H1 (cell line): ENCODE data around the gene LRRC40. TPM values are rescaled to one million over a fixed set of nuclear protein-coding genes. Genes with fewer than 3 reads are reported as not detected.

ENCODE experiments used
- CTCF ChIA-PET: fragments of 300-600 bp; sonication (Branson Sonifier 250); formaldehyde crosslinking; loops from one replicate; lab custom pipeline; 2021; ENCODE audit not compliant: partially characterized antibody; lab: Charles Lee
- POLR2A ChIA-PET: fragments of 300-600 bp; sonication (Branson Sonifier 250); formaldehyde crosslinking; loops from one replicate; lab custom pipeline; 2021; ENCODE audit warnings: inconsistent platforms; ENCODE audit not compliant: partially characterized antibody; lab: Charles Lee
- DNase-seq, 2 experiments: peaks; one replicate each; pipeline versions ENCODE4 v3.0.0 to v3.0.0-alpha.2; 2010 to 2022; ENCODE audit warnings: low spot score in 2 of 2, low read depth in 1 of 2, mixed read lengths in 1 of 2
- FAIRE-seq: peaks from 2 replicates; lab custom pipeline; 2011; peaks lifted over from hg19 to GRCh38; lab: Jason Lieb, UNC
- H2AFZ ChIP-seq: 2 replicates; pipeline ENCODE4 v1.8.1; 2012; ENCODE audit warnings: low read length, inconsistent platforms
- H2AK5ac ChIP-seq: 2 replicates; pipeline ENCODE4 v1.6.1; 2013; ENCODE audit warnings: low read depth, low read length
- H2BK120ac ChIP-seq: replicated peaks from 2 replicates; pipeline ENCODE3; 2013; ENCODE audit warnings: low read depth, low read length, inconsistent platforms
- H2BK12ac ChIP-seq: 2 replicates; pipeline ENCODE4 v1.6.1; 2013; ENCODE audit warnings: low read depth, low read length
- H2BK15ac ChIP-seq: 2 replicates; pipeline ENCODE4 v1.6.1; 2013; ENCODE audit warnings: low read length
- H2BK20ac ChIP-seq: 2 replicates; pipeline ENCODE4 v1.6.1; 2013; ENCODE audit warnings: low read length
- H2BK5ac ChIP-seq: 2 replicates; pipeline ENCODE4 v1.6.1; 2013; ENCODE audit warnings: low read depth, low read length
- H3K14ac ChIP-seq: 2 replicates; pipeline ENCODE4 v1.6.1; 2013; ENCODE audit warnings: inconsistent platforms; ENCODE audit not compliant: insufficient read length
- H3K18ac ChIP-seq: 2 replicates; pipeline ENCODE4 v1.6.1; 2013; ENCODE audit warnings: low read length; ENCODE audit errors: extremely low read depth
- H3K23ac ChIP-seq: 2 replicates; pipeline ENCODE4 v1.6.1; 2013; ENCODE audit warnings: inconsistent platforms; ENCODE audit not compliant: insufficient read length
- H3K23me2 ChIP-seq: 2 replicates; pipeline ENCODE4 v1.6.1; 2013; ENCODE audit warnings: low read depth, low read length
- H3K27ac ChIP-seq: 2 replicates; pipeline ENCODE4 v1.6.1; 2011; ENCODE audit warnings: low read depth, low read length, inconsistent platforms
- H3K27me3 ChIP-seq, 4 experiments: replicated peaks in 1 of 4; 1 replicate in 1 of 4; 2 replicates in 3 of 4; pipeline versions ENCODE4 v1.6.1 to v1.8.1; 2011 to 2013; ENCODE audit warnings: low read length in 3 of 4, mild to moderate bottlenecking in 3 of 4, inconsistent platforms in 2 of 4, mixed read lengths in 2 of 4, moderate library complexity in 1 of 4; ENCODE audit not compliant: control insufficient read depth in 3 of 4, insufficient read depth in 3 of 4; ENCODE audit errors: extremely low read depth in 1 of 4
- H3K36me3 ChIP-seq, 4 experiments: 2 replicates each; pipeline versions ENCODE4 v1.6.1 to v1.8.1; 2011 to 2013; ENCODE audit warnings: mild to moderate bottlenecking in 4 of 4, low read length in 3 of 4, moderate library complexity in 2 of 4, control low read depth in 1 of 4, inconsistent platforms in 1 of 4; ENCODE audit not compliant: insufficient read depth in 4 of 4, control insufficient read depth in 2 of 4
- H3K4ac ChIP-seq: replicated peaks from 2 replicates; pipeline ENCODE3; 2013; ENCODE audit warnings: low read length, low read depth, mixed read lengths, inconsistent platforms; ENCODE audit not compliant: insufficient read length
- H3K4me1 ChIP-seq, 4 experiments: replicated peaks in 1 of 4; 1 replicate in 1 of 4; 2 replicates in 3 of 4; pipeline versions ENCODE4 v1.6.1 to v1.8.1; 2011 to 2013; ENCODE audit warnings: low read length in 3 of 4, inconsistent platforms in 2 of 4, mixed read lengths in 1 of 4; ENCODE audit not compliant: insufficient read depth in 4 of 4, control insufficient read depth in 3 of 4
- H3K4me2 ChIP-seq, 2 experiments: 2 replicates each; pipeline versions ENCODE4 v1.6.1 to v1.8.1; 2011 to 2013; ENCODE audit warnings: low read depth in 2 of 2, low read length in 2 of 2, control low read depth in 1 of 2, inconsistent platforms in 1 of 2, mild to moderate bottlenecking in 1 of 2; ENCODE audit not compliant: insufficient read depth in 1 of 2
- H3K4me3 ChIP-seq, 4 experiments: fragments of 200-600, 300-600 bp in 1 of 4; sonication (generic), shearing (Covaris generic), sonication (Bioruptor Twin) in 1 of 4; 2 replicates each; pipeline versions ENCODE4 v1.5.1 to v1.8.1; 2011 to 2016; ENCODE audit warnings: low read length in 4 of 4, low read depth in 3 of 4, control low read depth in 2 of 4, inconsistent platforms in 2 of 4, mild to moderate bottlenecking in 2 of 4, mixed read lengths in 1 of 4, moderate library complexity in 1 of 4; ENCODE audit not compliant: insufficient read depth in 2 of 4; ENCODE audit errors: extremely low read depth in 1 of 4
- H3K56ac ChIP-seq: replicated peaks from 2 replicates; pipeline ENCODE3; 2013; ENCODE audit warnings: low read depth, mild to moderate bottlenecking, mixed read lengths, low read length, inconsistent platforms; ENCODE audit not compliant: insufficient read length
- H3K79me1 ChIP-seq: 2 replicates; pipeline ENCODE4 v1.6.1; 2013; ENCODE audit warnings: low read depth, low read length, control low read depth
- H3K79me2 ChIP-seq, 2 experiments: 2 replicates each; pipeline versions ENCODE4 v1.6.1 to v1.8.1; 2012 to 2013; ENCODE audit warnings: low read length in 2 of 2, mild to moderate bottlenecking in 2 of 2, inconsistent platforms in 1 of 2; ENCODE audit not compliant: insufficient read depth in 2 of 2, control insufficient read depth in 1 of 2
- H3K9ac ChIP-seq, 4 experiments: replicated peaks in 1 of 4; 1 replicate in 1 of 4; 2 replicates in 3 of 4; pipeline versions ENCODE4 v1.6.1 to v1.8.1; 2011 to 2013; ENCODE audit warnings: low read depth in 3 of 4, low read length in 3 of 4, control low read depth in 2 of 4, mild to moderate bottlenecking in 2 of 4, moderate library complexity in 2 of 4, inconsistent platforms in 1 of 4; ENCODE audit errors: extremely low read depth in 1 of 4
- H3K9me3 ChIP-seq, 2 experiments: 2 replicates each; pipeline versions ENCODE4 v1.6.1 to v1.8.1; 2012 to 2013; ENCODE audit warnings: mild to moderate bottlenecking in 2 of 2, moderate library complexity in 2 of 2, control low read depth in 1 of 2, inconsistent platforms in 1 of 2, low read depth in 1 of 2, low read length in 1 of 2, mixed read lengths in 1 of 2; ENCODE audit not compliant: insufficient read depth in 2 of 2
- H4K20me1 ChIP-seq, 2 experiments: replicated peaks in 1 of 2; 2 replicates each; pipeline versions ENCODE3 to v1.8.1; 2011 to 2013; ENCODE audit warnings: inconsistent platforms in 2 of 2, low read length in 2 of 2, mild to moderate bottlenecking in 1 of 2; ENCODE audit not compliant: insufficient read depth in 2 of 2, control insufficient read depth in 1 of 2
- H4K5ac ChIP-seq: 2 replicates; pipeline ENCODE4 v1.6.1; 2013; ENCODE audit warnings: low read length, low read depth, mixed read lengths, inconsistent platforms; ENCODE audit not compliant: insufficient read length
- H4K8ac ChIP-seq: 2 replicates; pipeline ENCODE4 v1.8.0; 2013; ENCODE audit warnings: mild to moderate bottlenecking, moderate library complexity, low read length, inconsistent platforms; ENCODE audit not compliant: insufficient read depth; ENCODE audit errors: extremely low read depth
- H4K91ac ChIP-seq: replicated peaks from 2 replicates; pipeline ENCODE3; 2013; ENCODE audit warnings: low read length, mixed read lengths, inconsistent platforms; ENCODE audit not compliant: insufficient read length
- ASH2L ChIP-seq: fragments of 200-600, 300-600 bp; sonication (generic); IDR thresholded peaks from one replicate; pipeline ENCODE4 v1.7.1; 2017; ENCODE audit warnings: low read length
- HDAC2 ChIP-seq, 2 experiments: fragments of 300-600 bp in 1 of 2; sonication (generic) in 1 of 2; IDR thresholded peaks; 2 replicates each; pipeline ENCODE4 v1.6.1; 2011 to 2012; ENCODE audit warnings: low read depth in 2 of 2, low read length in 2 of 2, mild to moderate bottlenecking in 2 of 2, moderate library complexity in 2 of 2, borderline replicate concordance in 1 of 2, inconsistent platforms in 1 of 2
- KDM4A ChIP-seq: IDR thresholded peaks from one replicate; pipeline ENCODE4 v1.7.1; 2012; ENCODE audit warnings: low read depth, mild to moderate bottlenecking, moderate library complexity, low read length, inconsistent platforms; ENCODE audit not compliant: severe bottlenecking
- TAF7 ChIP-seq: optimal IDR thresholded peaks from 2 replicates; pipeline ENCODE3; 2011; ENCODE audit warnings: low read depth, mild to moderate bottlenecking, inconsistent platforms, low read length, moderate library complexity, borderline replicate concordance
- TCF12 ChIP-seq: IDR thresholded peaks from 2 replicates; pipeline ENCODE4 v1.6.1; 2011; ENCODE audit warnings: low read depth, mild to moderate bottlenecking, low read length
- WGBS, 2 experiments: shearing (Covaris generic) in 1 of 2; methylation state at CpG; one replicate each; pipeline versions ENCODE4 v1.1.6 to v1.1.7; 2013 to 2015; ENCODE audit warnings: low lambda C conversion rate in 2 of 2, mixed read lengths in 2 of 2, inconsistent platforms in 1 of 2, low coverage in 1 of 2, missing lambda C conversion rate in 1 of 2; ENCODE audit not compliant: insufficient replicate concordance in 2 of 2, insufficient coverage in 1 of 2, insufficient read length in 1 of 2; ENCODE audit errors: extremely low coverage in 1 of 2, missing lambda C conversion rate in 1 of 2; 5-methylcytosine and 5-hydroxymethylcytosine counted together
- polyA plus RNA-seq, 7 experiments: library from polyadenylated mRNA; depleted of rRNA in 3 of 7; stranded (reverse) in 5 of 7; unstranded in 2 of 7; fragments of >200 nt in 5 of 7; fragments of 200-250 nt in 2 of 7; gene quantifications; 1 replicate in 5 of 7; 2 replicates in 1 of 7; 4 replicates in 1 of 7; pipeline versions ENCODE4 v1.2.1 to v1.2.3, GENCODE V29; 2011 to 2013; ENCODE audit warnings: missing spikeins in 2 of 7, mixed read lengths in 2 of 7
- total RNA-seq: library from RNA; stranded (reverse); fragmentation: NEBNext Ultra II Directional; extraction: Animal tissue kit (Norgen Biotek cat#: 25700); gene quantifications from 2 replicates; pipeline ENCODE4 v1.2.1, GENCODE V29; 2021

The LRRC40 gene
- total and polyA plus RNA-seq, 2 of the 8 experiments (the other 6 are each of a cell fraction or from before 2014, with no cell fraction given) = 13.4 to 30.8 TPM

GRCh38 chr1:70227439-70227838 lies 22.1 kb upstream of the LRRC40 start:
- Histone ChIP-seq H3K27ac (no peak overlapping the region), H3K36me3 (peaks cover 15 to 90% (median 50%) of the 10 kb centered on the region in 4 experiments), H3K14ac (no peak overlapping the region), H3K23me2 (no peaks in the 10 kb centered on the region), H3K18ac (no peak overlapping the region), H3K9me3 (no peaks in the 10 kb centered on the region), H3K4me1 (no peaks in the 10 kb centered on the region), H2BK20ac (no peak overlapping the region), H3K23ac (no peak overlapping the region), H3K56ac (no peak overlapping the region), H3K4me3 (no peak overlapping the region), H2AK5ac (no peak overlapping the region), H3K79me2 (peaks cover 23 to 64% of the 10 kb centered on the region in 2 experiments), H2AFZ (no peak overlapping the region), H4K5ac (no peak overlapping the region), H4K91ac (no peak overlapping the region), H3K79me1 (no peaks in the 10 kb centered on the region), H2BK15ac (no peak overlapping the region), H2BK120ac (no peak overlapping the region), H4K20me1 (peaks cover 11 to 12% of the 10 kb centered on the region in 2 experiments), H3K4ac (no peak overlapping the region), H3K27me3 (no peaks in the 10 kb centered on the region), H4K8ac (no peak overlapping the region), H3K9ac (peak overlapping the region in 1 of 4 experiments; percentile 34; a peak in 1 of 7 replicates), H2BK5ac (no peak overlapping the region), H2BK12ac (no peak overlapping the region), H3K4me2 (no peak overlapping the region)
- DNase-seq (no peak), FAIRE-seq (no peak)
- CTCF ChIA-PET = interaction anchor here (0.6 to 1.0 kb wide), 3 partner anchors 21 to 260 kb away, joined by 3 read pairs; no protein-coding TSS in a partner anchor
- WGBS, 2 experiments = 93% methylated on average over 1 of the region's 1 CpG; no CpG with 5 or more reads in 1 of the 2 experiments
- POLR2A ChIA-PET = interaction anchor here (0.7 to 1.9 kb wide), 11 partner anchors 8 to 184 kb away, joined by 3 to 6 read pairs (median 4); partner anchors contain the start of gene CTH
- TF ChIP-seq HDAC2 (IDR thresholded peaks at IDR 0.05; ENCODE audit: borderline replicate concordance in 1 of 2, low read depth in 2 of 2, low read length in 2 of 2) = no peak
- TF ChIP-seq ASH2L = no peak
- TF ChIP-seq TCF12 = no peak
- TF ChIP-seq KDM4A = no peak
- no peak for TF ChIP-seq TAF7
